ENCODE measurements around the gene BTBD17. TPM values are rescaled to one million over a fixed set of nuclear protein-coding genes. Genes with fewer than 3 reads are reported as not detected.

Gene BTBD17
- total RNA-seq, 1 donor from 2014 or later: not detected

- no peak for DNase-seq (ENCODE audit: low spot score)
Observed at GRCh38 chr17:74336307-74336706, 25.4 kb downstream of the BTBD17 start.

- no peak for DNase-seq (ENCODE audit: low spot score)
Observed at GRCh38 chr17:74335529-74336062, 26.1 kb downstream of the BTBD17 start.

DNA sequence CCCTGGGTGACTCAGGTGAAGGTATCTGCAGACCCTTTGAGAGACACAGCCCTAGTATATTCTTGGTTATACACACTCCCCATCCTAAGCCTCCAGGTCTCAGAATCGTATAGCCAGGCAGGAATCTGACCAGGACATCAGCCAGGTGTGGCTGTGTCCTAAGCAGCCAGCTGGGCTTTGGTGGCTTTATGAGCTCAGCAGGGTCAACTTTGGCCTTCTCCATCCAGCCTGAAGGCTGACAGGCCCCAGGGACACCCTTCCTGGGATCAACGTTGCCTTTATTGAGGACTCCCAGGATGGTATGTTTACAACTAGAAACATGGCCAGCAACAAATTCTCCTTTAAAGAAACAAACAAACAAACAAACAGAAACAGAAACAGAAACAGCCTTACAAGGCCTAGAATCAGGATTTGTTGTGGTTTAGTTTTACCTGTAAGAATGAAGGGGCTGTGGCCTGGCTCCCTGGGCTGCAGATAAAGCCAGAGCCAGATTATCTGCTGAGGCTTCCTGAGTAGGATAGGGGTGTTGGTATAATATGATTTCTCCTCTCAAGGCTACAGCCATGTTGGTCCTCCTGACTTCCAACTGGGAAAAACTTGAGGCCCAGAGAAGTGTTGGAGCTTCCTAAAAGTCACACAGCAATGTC lies 27.2 kb downstream of the BTBD17 start:
- DNase-seq (ENCODE audit: low spot score): no peak

- no peak for DNase-seq (ENCODE audit: low spot score)
Observed at GRCh38 chr17:74332763-74333283, 28.8 kb downstream of the BTBD17 start.

DNA sequence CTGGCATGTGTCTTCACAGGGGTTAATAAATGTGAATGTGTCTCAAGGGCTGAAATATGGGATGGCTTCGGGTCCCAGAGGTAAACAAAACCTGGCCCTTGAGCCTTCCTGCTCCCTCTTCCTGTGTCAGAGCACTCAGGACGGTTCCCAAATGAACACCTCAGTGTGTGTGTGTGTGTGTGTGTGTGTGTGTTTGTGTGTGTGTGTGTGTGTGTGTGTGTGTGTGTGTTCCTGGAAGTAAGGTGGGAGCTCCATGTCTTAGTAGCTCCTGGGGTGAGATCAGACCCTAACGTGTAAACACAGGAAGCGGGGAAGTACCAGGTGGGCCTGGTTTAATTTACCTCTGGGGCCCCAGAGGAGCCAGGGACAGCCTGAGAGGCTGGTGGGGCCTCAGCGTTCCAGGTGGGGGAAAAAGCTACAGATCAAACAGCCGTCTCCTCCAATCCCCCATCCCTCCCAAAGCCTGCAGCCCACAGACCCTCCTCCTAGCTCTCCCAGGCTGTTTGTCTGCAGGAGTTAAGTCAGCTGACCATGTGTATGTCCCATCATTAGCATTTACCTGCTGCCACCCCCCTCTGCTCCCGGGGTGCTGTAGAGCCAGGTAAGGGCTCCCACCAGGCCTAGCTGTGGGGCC lies 29.5 kb downstream of the BTBD17 start:
- DNase-seq (ENCODE audit: low spot score): no peak

- no peak for DNase-seq (ENCODE audit: low spot score)
Observed at GRCh38 chr17:74330446-74330845, 31.2 kb downstream of the BTBD17 start.

- no peak for DNase-seq (ENCODE audit: low spot score)
Observed at GRCh38 chr17:74329378-74329777, 32.3 kb downstream of the BTBD17 start.

DNA sequence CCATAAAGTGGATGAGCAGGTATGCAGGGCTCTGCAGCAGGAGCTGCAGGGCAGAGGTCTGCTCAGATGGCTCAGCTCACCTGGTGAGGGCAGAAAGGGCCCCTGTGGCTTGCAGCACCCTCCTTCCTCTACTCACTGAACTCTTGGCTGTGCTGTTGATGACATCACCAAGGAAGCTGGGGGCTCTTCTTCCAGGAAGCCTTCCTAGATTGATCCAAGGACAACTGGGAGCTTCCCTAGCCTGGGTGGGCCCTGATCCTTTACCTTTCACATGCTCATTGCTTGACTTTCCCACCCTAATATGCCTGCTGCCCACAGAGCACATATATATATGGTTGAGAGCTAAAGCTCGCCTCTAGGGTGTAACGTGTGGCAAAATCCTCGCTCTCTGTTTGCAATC lies 33.2 kb downstream of the BTBD17 start:
- DNase-seq (ENCODE audit: low spot score): no peak

DNA sequence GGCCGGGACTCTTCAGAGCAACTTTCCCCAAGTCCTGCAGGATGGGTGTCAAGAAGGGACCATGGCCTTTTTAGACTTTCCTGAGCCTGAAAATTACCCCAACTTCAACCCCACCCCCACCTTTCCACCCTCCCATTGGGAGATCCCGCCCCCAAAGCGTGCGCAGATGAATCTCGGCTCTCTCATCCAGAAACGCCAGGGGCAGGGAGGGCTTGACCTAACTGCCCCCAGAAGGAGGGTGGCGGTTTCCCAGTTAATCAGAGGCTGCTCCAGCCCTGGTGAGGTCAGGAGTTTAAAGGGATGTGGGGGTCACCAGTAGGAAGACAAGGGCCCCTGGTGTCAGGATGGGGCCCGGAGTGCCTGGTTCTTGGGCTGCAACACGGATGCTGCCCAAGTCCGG lies 35.2 kb downstream of the BTBD17 start:
- no peak for DNase-seq (ENCODE audit: low spot score)

DNA sequence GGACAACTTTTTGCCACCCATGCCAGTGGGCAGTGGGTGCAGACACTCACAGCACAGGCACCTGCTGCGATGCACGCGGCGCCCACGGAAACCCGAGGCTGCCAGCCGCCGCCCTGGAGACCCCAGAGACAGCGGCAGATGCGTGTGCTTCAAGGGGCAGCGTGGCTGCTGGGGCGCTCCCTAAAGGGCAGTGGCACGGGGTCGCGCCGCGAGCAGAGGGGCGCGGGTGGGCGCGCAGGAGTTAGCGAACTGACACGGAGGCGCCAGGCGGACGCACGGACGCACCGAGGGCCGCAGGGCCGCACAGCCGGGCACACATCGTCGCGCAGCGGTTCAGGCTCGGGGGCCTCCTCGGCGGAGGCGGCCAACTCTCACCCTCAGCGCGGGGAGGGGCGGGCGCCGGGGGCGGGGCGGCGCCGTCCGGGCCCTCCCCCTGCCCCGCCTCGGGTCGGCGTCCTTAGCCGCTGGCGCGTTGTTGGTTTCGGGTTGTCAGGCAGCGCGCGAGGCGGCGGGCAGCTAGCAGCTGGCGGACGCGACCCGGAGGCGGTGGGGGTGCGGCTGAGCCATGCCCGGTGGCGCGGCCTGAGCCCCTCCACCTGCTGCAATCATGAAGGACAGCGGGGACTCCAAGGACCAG lies 35.8 kb downstream of the BTBD17 start, which contains the start of gene KIF19:
TSS of gene KIF19 (plus strand) at position 484 of the 637 bp plus-strand sequence. CDS start at position 608, 124 bp downstream.
- no peak for DNase-seq (ENCODE audit: low spot score)

DNA sequence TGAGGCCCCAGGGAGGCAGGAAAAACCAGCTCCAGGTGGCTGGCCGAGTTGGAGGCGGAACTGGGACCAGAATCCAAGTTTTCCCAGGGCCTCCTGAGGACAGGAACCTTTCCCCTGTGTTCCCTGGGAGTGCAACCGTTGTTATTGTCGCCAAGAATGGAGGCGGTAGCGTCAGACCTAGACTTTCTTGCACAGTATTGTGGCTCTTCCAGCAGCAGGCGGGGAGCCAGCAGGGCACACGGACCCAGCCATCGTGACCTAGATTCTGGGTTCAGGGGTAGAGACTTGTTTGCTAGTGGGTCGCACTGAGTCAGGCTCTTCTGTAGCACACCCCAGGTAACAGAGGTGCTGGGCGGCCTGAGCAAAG lies 36.3 kb downstream of the BTBD17 start:
- no peak for DNase-seq (ENCODE audit: low spot score)

DNA sequence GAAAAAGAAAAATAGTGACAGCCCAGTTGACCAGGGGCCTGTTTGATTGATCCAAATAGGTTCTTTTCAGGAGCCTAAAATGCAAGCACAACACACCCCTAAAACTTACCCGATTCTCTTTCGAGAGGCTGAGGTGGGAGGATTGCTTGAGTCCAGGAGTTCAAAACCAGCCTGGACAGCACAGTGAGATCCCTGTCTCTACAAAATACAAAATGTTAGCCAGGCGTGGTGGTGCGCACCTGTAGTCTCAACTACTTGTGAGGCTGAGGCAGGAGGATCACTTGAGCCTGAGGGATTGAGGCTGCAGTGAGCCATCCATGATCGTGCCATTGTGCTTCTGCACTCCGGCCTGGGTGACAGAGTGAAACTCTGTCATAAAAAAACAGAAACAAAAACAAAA lies 37.1 kb downstream of the BTBD17 start:
- DNase-seq (ENCODE audit: low spot score): no peak

- no peak for DNase-seq (ENCODE audit: low spot score)
Observed at GRCh38 chr17:74318391-74318790, 43.3 kb downstream of the BTBD17 start.

DNA sequence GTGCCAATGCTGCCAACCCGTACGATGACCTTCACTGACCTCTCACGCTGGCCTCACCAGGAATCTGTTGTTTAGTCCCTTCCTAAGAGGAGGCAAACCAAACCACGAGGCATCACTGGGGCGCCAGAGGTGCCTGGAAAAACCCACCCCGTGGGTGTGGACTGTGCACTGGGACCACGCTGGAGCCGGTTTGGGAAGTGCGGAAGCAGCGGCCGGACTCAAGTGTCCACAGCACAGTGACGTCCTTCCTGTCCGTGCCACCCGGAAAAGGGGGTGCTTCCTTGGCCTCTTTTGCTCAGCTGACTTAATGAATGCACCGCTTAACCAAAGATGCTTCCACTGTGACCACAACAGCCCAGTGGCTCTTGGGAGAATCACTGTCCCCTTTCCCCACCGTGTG lies 44.6 kb downstream of the BTBD17 start:
- no peak for DNase-seq (ENCODE audit: low spot score)

DNA sequence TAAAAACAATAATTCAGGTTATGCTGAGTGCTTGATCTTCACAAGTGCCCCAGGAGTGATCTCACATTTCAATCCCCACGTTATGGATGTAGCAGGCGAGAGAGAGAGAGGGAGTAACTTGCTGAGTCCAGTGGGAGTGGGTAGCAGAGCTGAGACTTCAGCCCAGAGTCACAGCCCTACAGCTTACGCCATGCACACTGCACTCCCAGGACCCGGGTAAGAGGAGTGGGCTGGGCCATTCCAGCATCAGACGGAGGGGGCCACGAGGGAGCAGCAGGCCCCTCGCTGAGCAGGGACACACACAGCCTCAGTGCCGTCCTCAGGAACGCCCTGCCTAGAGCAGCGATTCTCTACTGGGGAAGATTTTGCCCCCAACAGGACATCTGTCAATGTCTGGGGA lies 45.4 kb downstream of the BTBD17 start:
- no peak for DNase-seq (ENCODE audit: low spot score)

DNA sequence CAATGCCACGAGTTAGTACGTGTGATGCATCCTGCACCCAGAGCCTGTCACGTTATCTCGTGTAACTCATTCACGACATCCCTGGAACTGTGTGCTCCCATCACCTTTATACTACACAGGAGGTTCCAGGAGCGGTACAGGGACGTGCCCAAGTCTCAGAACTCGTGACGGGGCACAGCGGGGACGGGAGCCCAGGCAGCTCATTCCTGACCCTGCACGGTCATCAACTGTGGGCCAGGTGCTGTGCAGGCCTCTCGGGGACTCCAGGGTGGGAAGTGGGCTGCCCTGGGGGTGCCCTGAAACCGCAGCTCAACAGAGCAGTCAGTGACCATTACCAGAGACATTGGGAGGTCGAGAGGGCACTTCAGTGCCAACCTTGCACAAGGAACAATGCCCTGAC lies 46.8 kb downstream of the BTBD17 start:
- DNase-seq (ENCODE audit: low spot score): no peak

- DNase-seq (ENCODE audit: low spot score): no peak
Observed at GRCh38 chr17:74309902-74310301, 51.8 kb downstream of the BTBD17 start.

DNA sequence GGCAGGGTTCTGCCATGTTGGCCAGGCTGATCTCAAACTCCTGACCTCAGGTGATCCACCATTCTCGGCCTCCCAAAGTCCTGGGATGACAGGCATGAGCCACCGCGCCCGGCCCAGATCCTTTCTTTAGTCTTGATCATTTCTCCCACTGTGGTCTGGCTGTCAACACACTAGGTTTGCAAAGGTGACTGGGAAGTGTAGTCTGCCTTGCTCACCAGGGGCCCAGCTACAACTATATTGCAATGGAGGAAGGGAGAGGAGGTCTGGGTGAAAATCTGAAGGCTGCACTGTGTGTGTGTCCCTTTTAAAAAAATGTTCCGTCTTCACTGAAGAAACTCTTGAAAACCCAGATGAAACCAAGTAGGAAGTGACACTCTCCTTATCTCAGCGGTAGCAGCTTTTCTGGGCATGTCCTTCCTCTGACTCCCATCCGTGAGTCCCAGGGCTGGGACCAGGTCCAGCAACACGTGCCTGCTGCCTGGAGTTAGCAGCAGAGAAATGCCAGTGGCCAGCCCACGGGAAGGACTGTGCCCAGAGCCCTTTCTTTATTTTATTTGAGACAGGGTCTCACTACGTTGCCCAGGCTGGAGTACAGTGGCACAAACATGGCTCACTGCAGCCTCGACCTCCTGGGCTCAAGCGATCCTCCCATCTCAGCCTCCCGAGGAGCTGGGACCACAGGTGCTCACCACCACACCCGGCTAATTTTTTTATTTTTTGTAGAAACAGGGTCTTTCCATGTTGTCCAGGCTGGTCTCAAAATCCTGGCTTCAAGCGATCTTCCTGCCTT lies 53.5 kb downstream of the BTBD17 start:
- DNase-seq (ENCODE audit: low spot score): no peak
